HuH-7 (cell line): Measurements from ENCODE around the gene ASIC4.

Experiments
- DNase-seq: peaks from one replicate; pipeline ENCODE4 v3.0.0; 2011; ENCODE audit warnings: low spot score

The ASIC4 gene

GRCh38 chr2:219497495-219498279, 16.6 kb upstream of the ASIC4 start:
- DNase-seq = peak; percentile 95

DNA sequence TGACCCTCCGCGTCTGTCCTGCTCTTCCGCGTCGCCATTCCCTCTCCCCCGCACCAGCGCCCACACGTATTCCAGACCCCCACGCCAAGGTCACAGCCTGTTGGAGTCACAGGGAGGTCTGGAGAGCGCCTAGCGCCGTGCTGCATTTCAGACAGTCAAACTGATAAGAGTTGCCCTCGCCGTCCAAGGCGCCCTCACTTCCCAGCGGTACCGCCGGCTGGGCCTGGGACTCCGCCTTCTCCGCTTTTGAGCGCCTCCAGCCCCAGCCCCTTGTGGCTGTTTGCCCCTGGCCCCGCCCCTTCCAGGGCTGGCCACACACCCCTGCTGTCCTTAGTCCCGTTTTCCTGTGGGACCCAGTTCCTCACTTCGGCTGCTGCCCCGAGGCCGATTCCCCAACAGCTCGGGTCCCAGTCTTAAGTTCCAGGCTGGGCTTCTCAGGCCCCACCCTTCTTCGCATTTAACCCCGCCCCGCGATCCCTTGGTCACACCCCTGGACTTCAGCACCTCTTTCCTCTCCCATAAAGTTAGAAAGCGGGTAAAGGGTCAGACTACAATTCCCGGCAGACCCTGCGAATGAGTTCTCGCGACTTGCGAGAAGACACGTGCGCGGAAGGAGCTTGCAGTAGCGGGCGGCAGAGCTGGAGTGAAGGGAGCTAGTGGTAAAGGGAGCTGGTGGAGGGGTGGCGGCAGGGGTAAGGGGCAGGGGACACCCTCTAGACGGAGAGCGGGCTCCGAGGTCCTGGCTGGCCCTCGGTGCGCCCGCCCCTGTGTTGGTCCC, 15.8 kb upstream of the ASIC4 start, which contains the start of gene GMPPA:
Gene GMPPA, plus strand, starts transcription at position 612 of the 778 bp plus-strand sequence. CDS start 1,085 bp downstream, outside the sequence.
- peak; percentile 98 for DNase-seq

DNA sequence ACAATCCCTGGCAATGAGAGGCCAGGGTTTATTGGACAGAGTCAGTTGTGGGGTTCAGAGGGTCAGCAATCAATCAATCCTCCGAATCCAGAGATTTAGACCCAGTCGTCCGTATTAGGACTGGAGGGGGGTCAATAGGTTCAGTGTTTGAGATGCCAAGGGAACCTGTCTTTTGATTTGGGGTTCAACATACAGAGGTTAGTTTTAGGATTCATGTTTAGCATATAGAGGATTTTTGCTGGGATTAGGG, 15.3 kb upstream of the ASIC4 start:
- DNase-seq = no peak

DNA sequence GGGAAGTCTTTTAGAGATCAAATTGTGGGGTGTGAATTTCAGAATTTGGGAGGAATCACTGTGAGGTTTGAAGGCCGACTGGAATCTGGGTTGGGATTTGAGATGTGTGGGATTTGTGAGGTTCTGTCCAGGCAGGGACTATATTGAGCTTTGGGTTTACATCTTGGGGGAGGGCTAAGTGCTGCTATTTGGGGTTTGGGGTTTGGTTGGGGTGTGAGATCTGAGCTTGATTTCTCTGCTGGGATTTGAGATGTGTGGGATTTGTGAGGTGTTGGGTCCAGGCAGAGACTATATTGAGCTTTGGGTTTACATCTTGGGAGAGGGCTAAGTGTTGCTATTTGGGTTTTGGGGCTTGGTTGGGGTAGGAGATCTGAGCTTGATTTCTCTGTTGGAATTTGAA, 14.7 kb upstream of the ASIC4 start:
- no peak for DNase-seq

DNA sequence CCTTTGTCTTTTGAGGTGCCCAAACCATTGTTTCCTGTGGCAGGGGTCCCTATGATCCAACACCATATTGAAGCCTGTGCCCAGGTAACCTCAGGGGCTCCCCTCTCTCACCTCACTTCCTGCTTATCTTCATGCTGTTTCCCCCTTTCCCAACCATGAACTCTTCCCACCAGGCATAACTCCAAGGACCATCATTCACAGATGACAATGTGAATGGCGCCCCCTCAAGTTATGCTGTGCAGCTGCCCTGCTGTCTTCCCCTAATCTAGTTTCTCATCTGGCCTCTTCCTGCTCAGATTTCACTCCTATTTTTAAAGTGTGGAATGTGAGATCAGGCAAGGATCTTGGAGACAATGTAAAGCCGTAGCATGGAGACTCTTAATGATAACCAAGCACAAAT, 14.1 kb upstream of the ASIC4 start:
- DNase-seq = no peak

DNA sequence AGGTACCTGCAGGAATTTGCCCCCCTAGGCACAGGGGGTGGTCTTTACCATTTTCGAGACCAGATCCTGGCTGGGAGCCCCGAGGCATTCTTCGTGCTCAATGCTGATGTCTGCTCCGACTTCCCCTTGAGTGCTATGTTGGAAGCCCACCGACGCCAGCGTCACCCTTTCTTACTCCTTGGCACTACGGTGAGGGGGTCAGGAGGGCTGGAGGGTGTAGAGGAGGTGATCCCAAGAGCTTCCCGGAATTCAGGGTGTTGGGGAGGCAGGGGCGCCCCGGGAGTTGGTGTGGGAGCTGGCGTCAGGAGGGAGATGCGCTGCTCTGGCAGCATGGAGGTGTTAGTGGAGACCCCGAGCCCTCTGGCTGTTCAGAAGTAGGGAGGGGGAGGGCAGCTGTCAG, 12.4 kb upstream of the ASIC4 start:
- DNase-seq = no peak

DNA sequence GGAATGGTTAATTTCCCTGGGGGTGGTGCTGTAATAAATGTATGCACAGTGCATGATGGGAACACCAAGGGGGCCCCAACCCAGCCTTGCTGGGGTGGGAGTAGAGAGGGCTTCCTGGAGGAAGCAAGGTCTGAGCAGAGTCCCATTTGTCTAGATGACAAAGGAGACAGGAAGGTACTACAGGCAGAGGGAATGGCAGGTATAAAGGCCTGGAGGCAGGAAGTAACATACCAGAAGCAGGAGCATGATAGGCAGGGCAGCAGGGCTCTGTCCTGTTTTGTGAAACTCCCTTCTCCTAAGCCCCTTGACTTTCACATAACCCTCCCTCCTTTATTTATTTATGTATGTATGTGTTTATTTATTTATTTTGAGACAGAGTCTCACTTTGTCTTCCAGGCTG, 11.7 kb upstream of the ASIC4 start:
- DNase-seq = no peak

DNA sequence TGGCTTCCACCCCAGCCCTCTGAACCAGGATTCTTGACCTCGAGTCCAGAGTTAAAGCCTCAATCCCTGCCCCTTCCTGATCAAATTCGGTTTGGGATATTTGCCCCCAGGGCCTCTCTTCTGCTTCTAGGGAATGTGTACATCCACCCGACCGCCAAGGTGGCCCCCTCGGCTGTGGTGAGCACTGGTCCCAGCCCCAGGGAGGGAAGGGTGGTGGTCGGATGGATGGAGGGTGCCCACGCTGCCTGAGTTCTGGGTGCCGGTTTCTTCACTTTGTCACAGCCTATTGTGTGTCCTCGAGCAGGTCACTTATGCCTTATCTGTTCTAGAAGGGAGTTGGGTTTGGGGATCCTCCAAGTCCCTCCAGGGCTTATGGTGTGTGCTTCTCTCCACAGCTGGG, 8.7 kb upstream of the ASIC4 start:
- DNase-seq = no peak

DNA sequence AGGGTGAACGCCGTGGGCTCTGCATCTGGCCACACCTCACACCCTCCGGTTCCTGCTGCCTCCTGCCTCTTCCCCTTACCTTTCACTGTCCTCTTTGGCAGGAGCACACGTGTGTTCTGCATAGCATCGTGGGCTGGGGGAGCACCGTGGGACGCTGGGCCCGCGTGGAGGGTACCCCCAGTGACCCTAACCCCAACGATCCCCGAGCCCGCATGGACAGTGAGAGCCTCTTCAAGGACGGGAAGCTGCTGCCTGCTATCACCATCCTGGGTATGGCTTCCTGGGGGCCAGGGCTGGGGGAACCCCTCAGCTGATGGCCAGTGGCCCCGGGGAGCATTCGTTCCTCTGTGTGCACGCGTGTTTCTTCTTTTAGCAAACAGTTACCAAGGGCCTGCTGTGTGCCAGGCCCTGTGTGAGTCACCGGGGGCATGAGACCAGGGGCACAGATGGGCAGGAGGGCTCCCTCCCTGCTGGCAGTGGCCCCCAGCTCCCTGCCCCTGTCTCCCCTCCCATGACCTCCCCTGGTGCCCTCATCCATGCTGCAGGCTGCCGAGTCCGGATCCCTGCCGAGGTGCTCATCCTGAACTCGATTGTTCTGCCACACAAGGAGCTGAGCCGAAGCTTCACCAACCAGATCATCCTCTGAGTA, 8.0 kb upstream of the ASIC4 start:
- DNase-seq = no peak

DNA sequence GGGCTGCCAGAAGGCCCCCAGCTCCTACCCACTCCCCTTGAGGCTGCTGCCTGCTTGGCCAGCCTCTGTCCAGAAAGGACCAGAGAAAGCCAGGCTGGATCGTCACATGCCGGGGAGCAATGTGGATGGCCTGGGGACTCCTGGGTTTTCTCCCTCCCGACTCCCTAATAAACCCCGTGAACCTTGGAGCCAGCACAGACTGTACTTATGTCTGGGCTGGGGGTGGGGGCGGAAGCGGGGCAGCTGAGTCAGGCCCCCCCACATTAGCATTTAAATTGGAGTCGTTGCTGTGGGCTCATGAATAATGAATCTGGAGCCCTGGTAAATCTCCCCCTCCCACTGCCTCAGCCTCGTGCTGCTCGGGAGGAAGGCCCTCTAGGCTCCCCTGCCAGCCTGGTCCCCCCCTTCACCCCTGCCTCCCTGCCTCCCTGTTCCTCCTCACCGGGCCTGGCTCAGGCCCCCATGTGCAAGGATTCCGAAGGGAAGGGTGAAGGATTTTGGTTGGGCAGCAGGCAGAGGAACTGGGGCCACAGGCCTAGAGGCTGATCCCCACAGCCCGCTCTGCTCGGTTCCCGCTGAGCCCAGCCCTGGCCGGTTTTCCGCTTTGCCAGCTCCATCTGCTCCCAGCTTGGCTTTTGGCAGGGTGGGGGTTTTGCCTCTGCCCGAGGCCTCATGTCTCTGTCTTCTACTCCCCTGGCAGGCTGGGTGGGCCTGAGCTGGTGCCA, 7.3 kb upstream of the ASIC4 start:
- no peak for DNase-seq

DNA sequence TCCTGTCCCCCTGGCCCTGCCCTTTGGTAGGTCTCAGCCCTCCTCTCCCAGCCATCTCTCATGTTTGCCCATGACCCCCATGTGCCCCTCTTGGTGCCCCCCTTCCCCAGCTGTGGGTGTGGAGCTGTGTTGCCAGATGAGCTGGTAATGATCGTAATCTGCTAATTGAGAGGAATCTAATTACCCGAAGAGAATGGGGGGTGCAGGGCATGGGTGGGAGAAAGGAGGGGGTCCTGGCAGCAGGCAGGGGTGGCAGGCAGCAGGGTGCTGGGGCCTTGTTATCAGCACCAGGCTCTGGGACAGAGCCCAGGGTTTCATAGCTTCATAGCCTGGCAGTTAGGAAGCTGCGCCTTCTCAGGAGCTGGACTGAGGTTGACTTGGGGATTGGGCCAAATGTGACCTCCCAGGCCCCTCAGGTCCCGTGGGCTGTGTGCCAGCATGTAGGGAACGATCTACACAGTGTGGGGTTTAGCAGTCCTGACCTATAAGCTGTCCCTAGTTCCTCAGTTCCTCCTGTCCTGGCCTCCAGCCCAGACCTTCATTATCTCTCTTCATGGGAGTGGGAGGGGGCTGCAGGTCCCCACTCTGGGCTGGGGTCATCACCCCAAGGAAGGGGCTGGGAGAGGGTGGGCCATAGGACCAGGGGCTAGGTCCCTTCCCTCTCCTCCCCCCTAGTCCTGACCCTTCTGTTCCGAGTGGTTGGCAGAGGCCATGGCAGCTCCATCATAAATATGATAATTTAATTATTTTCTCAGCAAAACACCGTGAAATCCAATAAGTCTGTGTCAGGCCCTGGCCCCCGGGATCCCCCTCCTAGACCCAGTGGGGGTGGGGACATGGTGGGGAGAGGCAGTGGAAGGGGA, 6.5 kb upstream of the ASIC4 start:
- no peak for DNase-seq

DNA sequence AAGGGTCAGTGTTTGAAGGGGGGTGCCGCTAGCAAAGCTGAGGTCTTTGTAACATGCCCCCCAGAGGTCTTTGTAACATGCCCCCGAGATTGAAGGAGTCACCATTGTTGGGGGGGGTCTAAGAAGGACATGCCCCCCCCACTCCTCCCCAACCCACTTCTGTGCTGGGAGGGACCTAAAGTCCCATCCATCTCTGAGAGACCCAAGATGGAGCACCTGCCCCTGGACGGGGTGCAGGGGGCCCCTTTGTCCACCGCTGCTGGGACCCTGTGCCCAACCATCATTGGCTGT, 5.9 kb upstream of the ASIC4 start:
- DNase-seq = no peak

- DNase-seq = no peak
Measured at GRCh38 chr2:219508971-219509779, 5.1 kb upstream of the ASIC4 start.

DNA sequence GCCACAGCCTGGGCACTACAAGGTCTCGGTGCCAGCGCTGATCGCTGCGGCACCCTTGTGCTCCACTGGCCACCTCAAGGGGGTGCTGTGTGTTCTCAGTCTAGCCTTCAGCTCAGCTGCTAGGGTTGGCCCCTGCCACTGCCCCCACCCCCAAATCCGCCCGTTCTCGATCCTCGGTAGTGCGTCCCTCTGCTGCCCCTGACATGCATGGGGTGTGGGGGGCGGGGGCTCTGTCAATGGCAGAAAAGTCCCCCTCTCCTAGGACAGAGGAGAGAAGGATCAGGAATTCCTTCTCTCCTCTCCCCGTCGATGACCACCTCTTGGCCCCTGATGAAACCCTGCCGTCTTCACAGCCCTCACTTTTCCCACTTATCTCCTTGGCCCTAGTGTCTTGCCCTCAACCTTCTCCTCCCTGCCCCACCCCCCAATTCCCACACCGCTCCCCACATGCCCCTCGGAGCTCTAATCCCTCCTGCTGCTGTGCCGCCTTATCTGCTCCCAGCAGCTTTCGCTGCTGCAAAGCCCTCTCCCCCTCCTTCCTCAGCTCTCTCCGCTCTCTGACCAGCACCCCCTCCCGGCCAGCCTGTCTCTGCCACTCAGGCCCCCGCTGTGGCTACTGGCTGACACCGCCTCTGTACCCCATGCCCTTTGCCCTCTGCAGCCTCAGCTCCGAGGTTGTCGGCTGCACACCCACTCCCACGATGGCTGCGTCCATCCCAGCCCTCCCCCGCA, 4.3 kb upstream of the ASIC4 start:
- peak; percentile 86 for DNase-seq

GRCh38 chr2:219510512-219511135, 3.7 kb upstream of the ASIC4 start:
- no peak for DNase-seq

DNA sequence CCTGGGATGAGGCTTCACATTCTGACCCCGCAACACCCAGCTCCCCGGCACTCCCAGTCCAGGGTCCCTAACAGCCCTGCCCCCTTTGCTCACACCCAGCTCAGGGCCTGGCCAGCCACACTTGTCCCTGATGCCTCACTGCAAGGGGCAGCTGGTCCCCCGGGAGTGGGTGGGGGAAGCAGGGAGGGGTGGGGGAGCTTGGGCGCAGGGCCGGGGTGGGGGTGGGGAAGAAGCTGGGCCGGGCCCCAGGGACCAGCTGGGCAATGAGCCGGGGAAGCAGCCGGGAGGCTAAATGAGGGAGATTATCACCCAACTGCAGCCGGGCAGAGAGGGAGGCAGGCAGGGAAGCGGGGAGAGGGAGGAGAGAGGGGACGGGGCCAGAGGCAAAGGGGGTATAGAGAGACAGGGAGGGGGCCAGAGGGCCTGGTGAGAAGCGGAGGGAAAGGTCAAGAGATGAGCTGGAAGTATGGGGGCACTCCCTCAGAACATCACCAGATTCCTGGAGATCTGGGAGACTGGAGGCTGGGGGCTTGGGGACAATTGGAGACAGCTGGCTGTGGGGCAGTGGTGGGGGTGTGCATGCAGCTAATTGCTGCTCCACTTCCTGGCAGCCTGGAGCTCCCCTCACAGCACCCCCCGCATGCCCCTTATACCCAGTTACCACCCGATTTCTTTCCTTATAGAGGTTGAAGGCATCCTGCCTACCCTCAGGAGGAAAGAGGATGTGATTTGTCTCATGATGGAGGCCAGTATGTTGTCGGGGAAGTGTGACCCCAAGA, 2.5 kb upstream of the ASIC4 start:
- DNase-seq = no peak

DNA sequence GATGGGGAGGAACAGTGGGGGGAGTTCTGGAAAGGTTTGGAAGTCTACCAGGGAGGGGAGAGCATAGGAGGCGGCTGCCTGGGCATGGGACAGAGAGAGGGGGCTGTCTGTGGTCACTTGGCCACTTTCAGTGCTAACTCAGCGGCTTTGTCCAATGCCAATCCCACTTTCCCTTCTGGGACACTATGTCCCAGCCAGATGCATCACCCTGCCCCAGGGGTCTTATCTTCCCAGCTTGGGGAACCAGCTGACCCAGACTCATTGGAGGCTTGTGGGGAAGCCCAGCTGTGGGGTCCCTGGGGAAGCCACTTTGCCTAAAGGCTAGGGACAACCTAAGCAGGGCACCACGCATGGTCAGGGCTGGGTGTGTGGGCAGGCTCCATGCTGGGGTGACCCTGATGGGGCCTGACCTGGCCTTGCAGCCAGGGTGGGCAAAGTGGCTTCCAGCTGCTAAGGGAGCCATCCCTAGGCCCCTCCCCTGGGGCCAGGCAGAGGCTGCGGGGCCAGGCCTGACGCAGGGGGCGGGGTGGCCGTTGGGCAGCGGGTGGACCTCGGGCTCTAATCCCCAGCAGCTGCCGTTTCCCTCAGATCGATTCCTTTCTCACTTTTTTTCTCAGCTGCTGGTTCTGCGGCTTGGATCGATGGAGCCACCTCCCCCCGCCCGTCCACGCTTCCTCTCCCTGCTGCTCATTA, 1.6 kb upstream of the ASIC4 start:
- no peak for DNase-seq

DNA sequence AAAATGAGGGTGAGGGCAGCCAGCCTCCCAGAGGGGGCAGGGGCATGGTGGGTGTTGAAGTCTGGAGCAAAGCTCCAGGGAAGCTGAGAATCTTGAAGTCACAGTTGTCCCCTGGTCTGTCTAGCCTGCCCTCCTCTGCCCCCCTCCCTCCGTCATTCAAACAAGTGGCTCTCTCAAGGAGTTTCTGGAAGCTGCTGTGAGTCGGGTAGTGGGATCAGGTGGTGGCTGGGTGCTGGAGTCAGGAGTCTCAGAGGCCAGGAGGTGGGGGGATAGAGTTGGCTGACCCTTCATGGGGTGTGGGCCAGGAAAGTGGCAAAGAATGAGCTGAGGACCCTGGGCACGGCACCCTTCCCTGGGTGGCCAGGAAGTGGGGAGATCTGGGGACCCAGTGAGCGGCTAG, 495 bp upstream of the ASIC4 start:
- no peak for DNase-seq
